SK-N-MC (cell line): ENCODE data around the gene SHROOM2.

Experiments
- DNase-seq: peaks from one replicate; pipeline ENCODE4 v3.0.0-alpha.2; 2011; ENCODE audit warnings: low read depth, low spot score
- H3K27ac ChIP-seq: fragments of 200-600 bp; sonication (generic); 2 replicates; pipeline ENCODE4 v1.5.1; 2016; ENCODE audit warnings: mixed run types
- H3K36me3 ChIP-seq: fragments of 200-600 bp; sonication (generic); 2 replicates; pipeline ENCODE4 v1.6.1; 2017; ENCODE audit warnings: antibody characterized with exemption, low read length, mixed read lengths; ENCODE audit not compliant: insufficient read depth
- H3K4me3 ChIP-seq: fragments of 200-600 bp; sonication (generic); 2 replicates; pipeline ENCODE4 v1.5.1; 2016
- H3K9ac ChIP-seq: fragments of 200-600 bp; sonication (generic); 2 replicates; pipeline ENCODE4 v1.8.0; 2017; ENCODE audit warnings: mixed run types, mixed read lengths; ENCODE audit not compliant: insufficient read length
- H3K9me3 ChIP-seq: fragments of 200-600 bp; sonication (generic); 2 replicates; pipeline ENCODE4 v1.6.1; 2017; ENCODE audit warnings: low read depth, mild to moderate bottlenecking, antibody characterized with exemption, low read length, moderate library complexity, mixed read lengths
- EZH2 ChIP-seq: fragments of 200-600 bp; sonication (generic); IDR thresholded peaks from one replicate; pipeline ENCODE4 v1.6.1; 2017; ENCODE audit warnings: antibody characterized with exemption
- FOXP2 ChIP-seq: optimal IDR thresholded peaks from 2 replicates; pipeline ENCODE3; 2011; ENCODE audit warnings: mild to moderate bottlenecking, moderate library complexity; ENCODE audit not compliant: insufficient read depth; ENCODE audit errors: extremely low read length, control extremely low read depth
- POLR2AphosphoS5 ChIP-seq: IDR thresholded peaks from 2 replicates; pipeline ENCODE4 v1.6.1; 2012; ENCODE audit warnings: mild to moderate bottlenecking, low read depth, low read length, borderline replicate concordance

The SHROOM2 gene

DNA sequence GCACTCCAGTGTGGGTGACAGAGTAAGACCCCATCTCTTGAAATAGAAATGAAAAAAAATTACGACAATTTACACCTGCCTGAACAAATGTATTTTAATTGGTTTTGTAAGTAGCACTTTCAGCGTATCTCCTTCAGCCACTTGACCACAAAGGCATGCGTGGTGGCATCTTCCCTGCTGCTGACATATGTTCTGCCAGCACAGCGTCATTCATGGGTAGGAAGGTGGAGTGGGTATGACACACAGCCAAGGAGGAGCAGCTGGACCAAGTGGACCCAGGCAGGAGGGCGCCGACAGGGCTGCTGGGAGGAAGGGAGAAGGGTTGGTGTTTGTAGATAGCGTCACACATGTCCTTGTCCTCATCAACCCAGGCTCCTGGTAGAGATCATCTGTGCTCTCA lies 152.3 kb downstream of the SHROOM2 start:
- DNase-seq = no peak
- TF ChIP-seq FOXP2 (no peak), POLR2AphosphoS5 (no peak), EZH2 (no peak)
- Histone ChIP-seq H3K9ac (no peak overlapping the region), H3K27ac (no peak overlapping the region), H3K36me3 (no peaks in the 10 kb centered on the region), H3K9me3 (no peaks in the 10 kb centered on the region), H3K4me3 (no peak overlapping the region)

DNA sequence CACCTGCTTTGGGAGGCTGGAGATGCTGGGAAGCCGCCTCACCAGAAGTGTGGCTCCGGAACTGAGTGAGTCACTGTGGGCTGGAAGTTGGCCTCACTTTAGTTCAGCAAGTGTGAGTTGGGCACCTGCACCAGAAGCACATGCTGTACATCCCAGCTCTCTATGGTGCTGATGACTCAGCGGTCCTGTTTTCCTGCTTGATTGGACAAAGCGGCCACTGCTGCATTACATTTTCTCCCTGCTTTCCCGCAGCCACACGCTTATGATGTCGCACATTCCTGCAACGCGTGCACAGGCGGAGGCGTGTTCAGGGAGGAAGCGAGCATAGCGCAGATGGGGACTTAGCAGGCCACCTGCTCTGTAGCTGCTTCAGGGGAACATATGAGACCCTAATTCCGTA lies 154.2 kb downstream of the SHROOM2 start:
- H3K4me3 ChIP-seq = no peak overlapping the region
- TF ChIP-seq POLR2AphosphoS5 (no peak), FOXP2 (no peak), EZH2 (no peak)
- no peak overlapping the region for H3K9ac ChIP-seq
- no peaks in the 10 kb centered on the region for H3K9me3 ChIP-seq
- DNase-seq = no peak
- H3K36me3 ChIP-seq = no peaks in the 10 kb centered on the region
- no peak overlapping the region for H3K27ac ChIP-seq

- no peak for TF ChIP-seq POLR2AphosphoS5
- TF ChIP-seq EZH2 = no peak
- no peak for TF ChIP-seq FOXP2
- no peak for DNase-seq
- Histone ChIP-seq H3K9me3 (no peaks in the 10 kb centered on the region), H3K9ac (no peak overlapping the region), H3K36me3 (no peaks in the 10 kb centered on the region), H3K27ac (no peak overlapping the region), H3K4me3 (no peak overlapping the region)
Measured at GRCh38 chrX:9942086-9942485, 155.9 kb downstream of the SHROOM2 start.

- no peak overlapping the region for H3K27ac ChIP-seq
- H3K36me3 ChIP-seq = no peaks in the 10 kb centered on the region
- no peaks in the 10 kb centered on the region for H3K9me3 ChIP-seq
- no peak overlapping the region for H3K9ac ChIP-seq
- TF ChIP-seq POLR2AphosphoS5 = no peak
- TF ChIP-seq EZH2 = no peak
- TF ChIP-seq FOXP2 = no peak
- no peak for DNase-seq
- no peak overlapping the region for H3K4me3 ChIP-seq
Measured at GRCh38 chrX:9943420-9943819, 157.2 kb downstream of the SHROOM2 start.

DNA sequence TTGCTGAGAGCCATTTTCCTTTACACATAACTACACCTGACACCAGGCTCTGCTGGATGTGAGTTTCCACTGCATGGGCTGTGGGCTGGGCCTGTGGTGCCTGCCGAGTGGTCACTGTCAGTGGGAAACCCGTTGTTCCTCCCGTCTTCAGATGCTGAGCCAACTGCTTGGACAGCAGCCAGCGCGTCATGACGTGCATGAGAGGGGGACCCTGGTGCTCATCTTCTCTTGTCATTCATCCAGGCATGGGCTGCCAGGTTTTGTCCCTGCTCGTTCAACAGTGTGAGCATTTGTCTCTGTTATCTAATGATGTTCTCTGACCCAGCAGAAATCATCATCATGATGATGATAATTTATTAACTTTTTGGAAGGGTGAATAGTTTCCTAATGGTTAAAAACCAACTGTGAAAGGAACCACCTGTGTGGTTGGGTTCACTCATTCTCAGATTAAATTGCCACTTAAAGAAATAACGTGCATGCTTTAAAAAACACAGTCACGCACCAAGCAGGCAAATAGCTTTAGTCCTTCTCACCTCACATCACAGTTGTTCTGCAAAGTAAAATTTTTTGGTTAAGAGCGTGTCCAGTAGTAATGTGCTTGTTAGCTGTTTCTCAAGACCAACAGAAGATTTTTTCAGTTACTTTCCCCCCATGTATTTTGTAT lies 161.0 kb downstream of the SHROOM2 start:
- no peak for TF ChIP-seq FOXP2
- no peak for TF ChIP-seq POLR2AphosphoS5
- TF ChIP-seq EZH2 = no peak
- Histone ChIP-seq H3K4me3 (no peak overlapping the region), H3K9ac (no peak overlapping the region), H3K36me3 (no peaks in the 10 kb centered on the region), H3K9me3 (no peaks in the 10 kb centered on the region), H3K27ac (no peak overlapping the region)
- no peak for DNase-seq

DNA sequence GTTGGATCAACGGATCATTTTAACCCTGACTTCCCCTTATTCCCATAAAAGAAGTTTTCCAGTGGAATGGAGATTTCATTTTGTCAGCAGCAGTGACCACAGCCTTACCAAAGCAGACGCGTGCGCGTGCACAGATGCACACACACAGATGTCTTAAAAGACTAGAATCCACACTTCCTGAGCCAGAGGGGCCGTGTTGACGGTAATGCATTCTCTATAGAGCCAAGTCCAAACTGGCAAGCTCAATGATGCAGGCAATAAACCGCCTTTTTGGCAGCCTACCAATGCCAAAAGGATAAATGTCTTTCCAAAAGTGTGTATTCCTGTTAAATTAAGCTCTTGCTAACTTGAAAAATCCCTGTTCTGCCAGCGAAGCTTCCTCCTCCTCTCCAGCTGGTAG lies 162.2 kb downstream of the SHROOM2 start:
- DNase-seq = no peak
- TF ChIP-seq FOXP2 (no peak), POLR2AphosphoS5 (no peak), EZH2 (no peak)
- H3K9ac ChIP-seq = no peak overlapping the region
- H3K4me3 ChIP-seq = peak overlapping the region; percentile 3; the same call in 1 of the 2 replicates
- H3K27ac ChIP-seq = no peak overlapping the region
- H3K36me3 ChIP-seq = no peaks in the 10 kb centered on the region
- H3K9me3 ChIP-seq = no peaks in the 10 kb centered on the region

- no peak overlapping the region for H3K4me3 ChIP-seq
- DNase-seq = no peak
Measured at GRCh38 chrX:9952300-9952699, 166.1 kb downstream of the SHROOM2 start.

GRCh38 chrX:9953396-9953795 lies 167.2 kb downstream of the SHROOM2 start:
- TF ChIP-seq POLR2AphosphoS5 (no peak), EZH2 (no peak), FOXP2 (no peak)
- no peak overlapping the region for H3K9ac ChIP-seq
- H3K36me3 ChIP-seq = no peaks in the 10 kb centered on the region

More at GRCh38 chrX:9952300-9952699, 166.1 kb downstream of the SHROOM2 start:
- Histone ChIP-seq H3K27ac (no peak overlapping the region), H3K36me3 (no peaks in the 10 kb centered on the region), H3K9ac (no peak overlapping the region), H3K9me3 (no peaks in the 10 kb centered on the region)
- TF ChIP-seq EZH2 (no peak), FOXP2 (no peak), POLR2AphosphoS5 (no peak)

GRCh38 chrX:9955506-9955905 lies 169.3 kb downstream of the SHROOM2 start:
- DNase-seq = no peak
- no peak overlapping the region for H3K4me3 ChIP-seq
- TF ChIP-seq POLR2AphosphoS5 (no peak), FOXP2 (no peak), EZH2 (no peak)
- no peak overlapping the region for H3K27ac ChIP-seq
- no peak overlapping the region for H3K9ac ChIP-seq
- no peaks in the 10 kb centered on the region for H3K9me3 ChIP-seq
- H3K36me3 ChIP-seq = no peaks in the 10 kb centered on the region

More at GRCh38 chrX:9953396-9953795, 167.2 kb downstream of the SHROOM2 start:
- H3K9me3 ChIP-seq = no peaks in the 10 kb centered on the region
- H3K4me3 ChIP-seq = no peak overlapping the region
- DNase-seq = no peak
- H3K27ac ChIP-seq = no peak overlapping the region
